Measurements from ENCODE around the gene CFAP99. TPM values are rescaled to one million over a fixed set of nuclear protein-coding genes. Genes with fewer than 3 reads are reported as not detected.
"Not testable (repeated sequence)": the region's sequence is repeated elsewhere in the genome, so short reads cannot be mapped to it uniquely, and the experiment has no call there.

Gene CFAP99
- polyA plus RNA-seq, 3 donors: 0.15 to 0.27 TPM; not detected in 1

GRCh38 chr4:2465032-2465431 lies 46.3 kb downstream of the CFAP99 start:
- Histone ChIP-seq H3K79me2 (ENCODE audit: insufficient read depth, low read length) (peaks cover 32% of the 10 kb centered on the region), H3K27me3 (ENCODE audit: control insufficient read depth in 2 of 2, insufficient read depth in 2 of 2, low read length in 2 of 2) (peaks cover 11 to 26% of the 10 kb centered on the region in 2 donors), H3K9me3 (replicated peaks in 1 of 2; ENCODE audit: control insufficient read depth in 1 of 2, insufficient read depth in 1 of 2, low read length in 2 of 2) (peaks cover 0 to 6% of the 10 kb centered on the region in 2 donors), H4K20me1 (ENCODE audit: insufficient read depth, low read length) (peaks cover 9% of the 10 kb centered on the region), H3K36me3 (replicated peaks in 1 of 2; ENCODE audit: control insufficient read depth in 1 of 2, insufficient read depth in 2 of 2, low read length in 2 of 2) (no peaks in the 10 kb centered on the region), H3K4me1 (ENCODE audit: control insufficient read depth in 1 of 2, insufficient read depth in 2 of 2, low read length in 2 of 2) (peaks cover 19 to 37% of the 10 kb centered on the region in 2 donors), H2AFZ (ENCODE audit: insufficient read depth, low read depth, low read length, poor library complexity, severe bottlenecking) (no peak overlapping the region), H3K9ac (ENCODE audit: insufficient read depth, low read length, poor library complexity, severe bottlenecking) (no peak overlapping the region), H3K27ac (ENCODE audit: low read depth in 1 of 2, low read length in 2 of 2) (no peak overlapping the region), H3K4me3 (replicated peaks in 1 of 3; ENCODE audit: low read depth in 2 of 3, low read length in 3 of 3) (no peak overlapping the region), H3K4me2 (replicated peaks; ENCODE audit: extremely low read depth, low read length, poor library complexity, severe bottlenecking) (no peak overlapping the region)
- Mint-ChIP-seq H3K4me3 (no peak overlapping the region), H3K27ac (no peak overlapping the region), H3K36me3 (peaks cover 0 to 4% of the 10 kb centered on the region in 2 donors), H3K27me3 (ENCODE audit: low read depth in 3 of 3) (peaks cover 29 to 40% (median 38%) of the 10 kb centered on the region in 3 donors), H3K4me1 (peaks cover 31% of the 10 kb centered on the region), H3K9me3 (peaks cover 0 to 3% (median 0%) of the 10 kb centered on the region in 7 donors)
- WGBS (ENCODE audit: insufficient coverage): 94% methylated on average over 4 of the region's 6 CpGs
- TF ChIP-seq, protein P1, sequence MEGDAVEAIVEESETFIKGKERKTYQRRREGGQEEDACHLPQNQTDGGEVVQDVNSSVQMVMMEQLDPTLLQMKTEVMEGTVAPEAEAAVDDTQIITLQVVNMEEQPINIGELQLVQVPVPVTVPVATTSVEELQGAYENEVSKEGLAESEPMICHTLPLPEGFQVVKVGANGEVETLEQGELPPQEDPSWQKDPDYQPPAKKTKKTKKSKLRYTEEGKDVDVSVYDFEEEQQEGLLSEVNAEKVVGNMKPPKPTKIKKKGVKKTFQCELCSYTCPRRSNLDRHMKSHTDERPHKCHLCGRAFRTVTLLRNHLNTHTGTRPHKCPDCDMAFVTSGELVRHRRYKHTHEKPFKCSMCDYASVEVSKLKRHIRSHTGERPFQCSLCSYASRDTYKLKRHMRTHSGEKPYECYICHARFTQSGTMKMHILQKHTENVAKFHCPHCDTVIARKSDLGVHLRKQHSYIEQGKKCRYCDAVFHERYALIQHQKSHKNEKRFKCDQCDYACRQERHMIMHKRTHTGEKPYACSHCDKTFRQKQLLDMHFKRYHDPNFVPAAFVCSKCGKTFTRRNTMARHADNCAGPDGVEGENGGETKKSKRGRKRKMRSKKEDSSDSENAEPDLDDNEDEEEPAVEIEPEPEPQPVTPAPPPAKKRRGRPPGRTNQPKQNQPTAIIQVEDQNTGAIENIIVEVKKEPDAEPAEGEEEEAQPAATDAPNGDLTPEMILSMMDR (IDR thresholded peaks at IDR 0.05): no peak
- no peak for DNase-seq
- intact Hi-C loops (cut with micrococcal nuclease): loop anchor here (5.0 kb wide), 1 partner anchor 223 kb away; the partner anchor contains the start of genes HAUS3 (in 2 of the 2) and POLN (in 2 of the 2)

DNA sequence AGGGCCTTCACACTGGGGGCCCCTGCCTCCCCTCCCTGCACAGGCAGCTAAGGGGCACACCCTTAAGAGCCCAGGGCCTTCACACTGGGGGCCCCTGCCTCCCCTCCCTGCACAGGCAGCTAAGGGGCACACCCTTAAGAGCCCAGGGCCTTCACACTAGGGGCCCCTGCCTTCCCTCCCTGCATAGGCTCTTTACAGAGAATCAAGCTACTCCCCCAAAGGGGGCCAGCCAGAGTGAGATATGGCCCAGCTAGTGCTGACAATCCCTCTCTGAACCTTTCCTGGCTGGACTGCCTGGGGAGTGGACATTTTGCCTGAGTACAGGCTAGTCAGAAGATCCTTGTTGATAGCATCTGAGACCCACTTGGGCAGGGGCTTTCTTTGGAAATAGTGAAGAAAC lies 46.8 kb downstream of the CFAP99 start:
- intact Hi-C loops (cut with micrococcal nuclease): loop anchor here (5.0 kb wide), 1 partner anchor 223 kb away; the partner anchor contains the start of genes HAUS3 (in 2 of the 2) and POLN (in 2 of the 2)
- not testable (repeated sequence) for H3K27ac Mint-ChIP-seq; H3K36me3 Mint-ChIP-seq; H2AFZ ChIP-seq (ENCODE audit: insufficient read depth, low read depth, low read length, poor library complexity, severe bottlenecking); H3K9me3 Mint-ChIP-seq; H3K9ac ChIP-seq (ENCODE audit: insufficient read depth, low read length, poor library complexity, severe bottlenecking); H3K4me3 Mint-ChIP-seq; H3K9me3 ChIP-seq (replicated peaks in 1 of 2; ENCODE audit: control insufficient read depth in 1 of 2, insufficient read depth in 1 of 2, low read length in 2 of 2); H3K4me2 ChIP-seq (replicated peaks; ENCODE audit: extremely low read depth, low read length, poor library complexity, severe bottlenecking); DNase-seq; H3K36me3 ChIP-seq (replicated peaks in 1 of 2; ENCODE audit: control insufficient read depth in 1 of 2, insufficient read depth in 2 of 2, low read length in 2 of 2); H3K4me3 ChIP-seq (replicated peaks in 1 of 3; ENCODE audit: low read depth in 2 of 3, low read length in 3 of 3); H3K27ac ChIP-seq (ENCODE audit: low read depth in 1 of 2, low read length in 2 of 2)
- Mint-ChIP-seq H3K4me1 (peaks cover 37% of the 10 kb centered on the region), H3K27me3 (ENCODE audit: low read depth in 3 of 3) (peaks cover 28 to 38% (median 34%) of the 10 kb centered on the region in 3 donors)
- peaks cover 22 to 42% of the 10 kb centered on the region in 2 donors for H3K4me1 ChIP-seq (ENCODE audit: control insufficient read depth in 1 of 2, insufficient read depth in 2 of 2, low read length in 2 of 2)
- peaks cover 37% of the 10 kb centered on the region for H3K79me2 ChIP-seq (ENCODE audit: insufficient read depth, low read length)
- peaks cover 11 to 26% of the 10 kb centered on the region in 2 donors for H3K27me3 ChIP-seq (ENCODE audit: control insufficient read depth in 2 of 2, insufficient read depth in 2 of 2, low read length in 2 of 2)
- peaks cover 14% of the 10 kb centered on the region for H4K20me1 ChIP-seq (ENCODE audit: insufficient read depth, low read length)
